A549 (cell line): ENCODE measurements around the gene FZD10. TPM values are rescaled to one million over a fixed set of nuclear protein-coding genes. Genes with fewer than 3 reads are reported as not detected.

Experiments
- ATAC-seq, 2 experiments: fragments of 200-7000 bp in 1 of 2; fragments of >200 bp in 1 of 2; cut with Nextera tagmentation in 1 of 2; cut with Tn5 transposase in 1 of 2; 3 replicates each; pipeline versions ENCODE4 v1.8.0 to v1.9.1; 2018 to 2020; ENCODE audit warnings: mild to moderate bottlenecking in 1 of 2, moderate library complexity in 1 of 2
- CTCF ChIA-PET: fragments of 300-600 bp; sonication (Branson Sonifier 250); formaldehyde crosslinking; extraction: SDS; loops from one replicate; lab custom pipeline; 2021; ENCODE audit warnings: antibody characterized with exemption, inconsistent platforms; lab: Yijun Ruan, JAX
- POLR2A ChIA-PET: fragments of 350-600 bp; formaldehyde crosslinking; extraction: SDS; loops from one replicate; lab custom pipeline; 2021; ENCODE audit warnings: antibody characterized with exemption, inconsistent platforms; lab: Yijun Ruan, JAX
- DNase-seq, 2 experiments: peaks; one replicate each; pipeline versions ENCODE4 v3.0.0 to v3.0.0-alpha.2; 2011 to 2016; ENCODE audit warnings: low read depth in 1 of 2, low spot score in 1 of 2
- FAIRE-seq: peaks from 2 replicates; lab custom pipeline; 2011; peaks lifted over from hg19 to GRCh38; lab: Jason Lieb, UNC
- H3K27ac ChIP-seq, 2 experiments: fragments of >200 bp; sonication (Bioruptor Twin); formaldehyde crosslinking; 3 replicates each; pipeline ENCODE4 v1.5.1; 2016 to 2017
- H3K4me1 ChIP-seq: fragments of >200 bp; sonication (Bioruptor Twin); formaldehyde crosslinking; 3 replicates; pipeline ENCODE4 v1.6.1; 2016
- H3K4me2 ChIP-seq: fragments of >200 bp; sonication (Bioruptor Twin); formaldehyde crosslinking; 3 replicates; pipeline ENCODE4 v1.6.1; 2016
- H3K4me3 ChIP-seq: fragments of >200 bp; sonication (Bioruptor Twin); formaldehyde crosslinking; 3 replicates; pipeline ENCODE4 v1.5.1; 2016
- H3K9me3 ChIP-seq: fragments of >200 bp; sonication (Bioruptor Twin); formaldehyde crosslinking; 3 replicates; pipeline ENCODE4 v1.6.1; 2016
- BHLHE40 ChIP-seq: IDR thresholded peaks from 2 replicates; pipeline ENCODE4 v1.6.1; 2012; ENCODE audit warnings: low read depth, low read length, inconsistent platforms
- CBX2 ChIP-seq: fragments of 200-600 bp; sonication (generic); IDR thresholded peaks from 2 replicates; pipeline ENCODE4 v1.6.1; 2016; ENCODE audit warnings: low read depth, mild to moderate bottlenecking, borderline replicate concordance
- CHD4 ChIP-seq: fragments of 200-600 bp; sonication (generic); IDR thresholded peaks from 2 replicates; pipeline ENCODE4 v1.6.1; 2016; ENCODE audit warnings: antibody characterized with exemption, mild to moderate bottlenecking, borderline replicate concordance
- EHF ChIP-seq: fragments of 250-450 bp; sonication (Bioruptor Pico); IDR thresholded peaks from 2 replicates; pipeline ENCODE4 v1.5.0; 2020; ENCODE audit warnings: mild to moderate bottlenecking
- EHMT2 ChIP-seq: fragments of 200-600 bp; sonication (generic); IDR thresholded peaks from 2 replicates; pipeline ENCODE4 v1.6.1; 2016; ENCODE audit warnings: antibody characterized with exemption, low read depth, mild to moderate bottlenecking, moderate library complexity
- EP300 ChIP-seq, 2 experiments: fragments of >200 bp; sonication (Bioruptor Twin); formaldehyde crosslinking; IDR thresholded peaks; 2 replicates in 1 of 2; 3 replicates in 1 of 2; pipeline ENCODE4 v1.6.1; 2016 to 2017
- ESRRA ChIP-seq: fragments of 150-350 bp; IDR thresholded peaks from 2 replicates; pipeline ENCODE4 v1.6.1; 2014; ENCODE audit warnings: mild to moderate bottlenecking, low read length, borderline replicate concordance
- FOSB ChIP-seq: fragments of 250-450 bp; sonication (Bioruptor Pico); IDR thresholded peaks from 2 replicates; pipeline ENCODE4 v1.5.0; 2020; ENCODE audit warnings: mild to moderate bottlenecking, moderate library complexity
- FOSL2 ChIP-seq, 2 experiments: fragments of 450-650 bp in 1 of 2; fragments of >200 bp in 1 of 2; sonication (Bioruptor Twin) in 1 of 2; formaldehyde crosslinking; IDR thresholded peaks; 2 replicates each; pipeline versions ENCODE4 v1.5.0 to v1.6.1; 2016 to 2020; ENCODE audit warnings: mild to moderate bottlenecking in 1 of 2, moderate library complexity in 1 of 2
- HEYL ChIP-seq: fragments of 250-450 bp; sonication (Bioruptor Pico); IDR thresholded peaks from 2 replicates; pipeline ENCODE4 v1.8.0; 2021; ENCODE audit warnings: mild to moderate bottlenecking, moderate library complexity
- HMGXB4 ChIP-seq: fragments of 250-450 bp; sonication (Bioruptor Pico); IDR thresholded peaks from 2 replicates; pipeline ENCODE4 v1.5.0; 2021; ENCODE audit warnings: mild to moderate bottlenecking, moderate library complexity, borderline replicate concordance
- HOXA7 ChIP-seq: fragments of 250-450 bp; sonication (Bioruptor Pico); IDR thresholded peaks from 2 replicates; pipeline ENCODE4 v1.5.0; 2020; ENCODE audit warnings: mild to moderate bottlenecking, moderate library complexity
- HOXB13 ChIP-seq: fragments of 250-450 bp; sonication (Bioruptor Pico); IDR thresholded peaks from 2 replicates; pipeline ENCODE4 v1.5.0; 2020; ENCODE audit warnings: low read depth, mild to moderate bottlenecking, moderate library complexity
- JUNB ChIP-seq: fragments of >200 bp; sonication (Bioruptor Twin); formaldehyde crosslinking; IDR thresholded peaks from 2 replicates; pipeline ENCODE4 v1.6.1; 2016
- KDM1A ChIP-seq: fragments of 200-600 bp; sonication (generic); IDR thresholded peaks from 2 replicates; pipeline ENCODE4 v1.6.1; 2016; ENCODE audit warnings: low read depth, mild to moderate bottlenecking
- KDM5A ChIP-seq: fragments of 200-600 bp; sonication (generic); IDR thresholded peaks from 2 replicates; pipeline ENCODE4 v1.6.1; 2016; ENCODE audit warnings: antibody characterized with exemption, mild to moderate bottlenecking
- NFE2L2 ChIP-seq: fragments of 150-350 bp; conservative IDR thresholded peaks from 2 replicates; pipeline ENCODE4 v1.6.1; 2014; ENCODE audit warnings: low read length
- NPAS2 ChIP-seq: fragments of 250-450 bp; sonication (Bioruptor Pico); IDR thresholded peaks from 2 replicates; pipeline ENCODE4 v1.8.0; 2022; ENCODE audit warnings: mild to moderate bottlenecking, moderate library complexity, borderline replicate concordance
- NR3C1 ChIP-seq: fragments of >200 bp; sonication (Bioruptor Twin); formaldehyde crosslinking; IDR thresholded peaks from 3 replicates; pipeline ENCODE4 v1.6.1; 2017
- POLR2A ChIP-seq: IDR thresholded peaks from 2 replicates; pipeline ENCODE4 v1.6.1; 2012; ENCODE audit warnings: mild to moderate bottlenecking, low read length
- POLR2AphosphoS2 ChIP-seq: conservative IDR thresholded peaks from 2 replicates; pipeline ENCODE4 v1.6.1; 2012; ENCODE audit warnings: low read length, improper control_type of control experiment, inconsistent platforms
- REST ChIP-seq: fragments of 200-600 bp; sonication (generic); IDR thresholded peaks from 2 replicates; pipeline ENCODE4 v1.6.1; 2016; ENCODE audit warnings: antibody characterized with exemption, mild to moderate bottlenecking, moderate library complexity
- RNF2 ChIP-seq: fragments of 200-600 bp; sonication (generic); IDR thresholded peaks from 2 replicates; pipeline ENCODE4 v1.6.1; 2016; ENCODE audit warnings: low read depth, mild to moderate bottlenecking, antibody characterized with exemption, moderate library complexity, borderline replicate concordance
- SREBF2 ChIP-seq: fragments of 450-650 bp; IDR thresholded peaks from 2 replicates; pipeline ENCODE4 v1.6.1; 2014; ENCODE audit warnings: mild to moderate bottlenecking, moderate library complexity
- ZC3H11A ChIP-seq: fragments of 450-650 bp; IDR thresholded peaks from 2 replicates; pipeline ENCODE4 v1.6.1; 2014; ENCODE audit warnings: antibody characterized with exemption, mild to moderate bottlenecking
- ZFP36 ChIP-seq: fragments of 450-650 bp; IDR thresholded peaks from 2 replicates; pipeline ENCODE4 v1.6.1; 2014; ENCODE audit warnings: borderline replicate concordance; ENCODE audit not compliant: partially characterized antibody
- ZNF302 ChIP-seq: fragments of 250-450 bp; sonication (Bioruptor Pico); IDR thresholded peaks from 2 replicates; pipeline ENCODE4 v1.9.0; 2021; ENCODE audit warnings: inconsistent platforms, mild to moderate bottlenecking, moderate library complexity
- WGBS: methylation state at CpG from one replicate; pipeline ENCODE4 v1.1.6; 2017; ENCODE audit errors: missing lambda C conversion rate; 5-methylcytosine and 5-hydroxymethylcytosine counted together
- polyA plus RNA-seq, 4 experiments: library from polyadenylated mRNA; depleted of rRNA in 3 of 4; stranded (reverse); fragments of >200 nt; fragmentation: RNase III in 1 of 4; extraction: RNeasy Plus Mini Kit Qiagen cat#74134 plus additional on column Dnase treatment in 1 of 4; gene quantifications; 2 replicates in 3 of 4; 3 replicates in 1 of 4; pipeline ENCODE4 v1.2.3, GENCODE V29; 2011 to 2017
- TF ChIP-seq, protein P1 (sequence below): IDR thresholded peaks from 2 replicates; pipeline ENCODE4 v1.6.1; 2012; ENCODE audit warnings: low read depth, borderline replicate concordance
- TF ChIP-seq, protein P2 (sequence below): fragments of >200 bp; sonication (Bioruptor Twin); formaldehyde crosslinking; IDR thresholded peaks from 2 replicates; pipeline ENCODE4 v1.6.1; 2016
- TF ChIP-seq, protein P3 (sequence below): fragments of >200 bp; sonication (Bioruptor Twin); formaldehyde crosslinking; IDR thresholded peaks from 3 replicates; pipeline ENCODE4 v1.6.1; 2016

The FZD10 gene
- polyA plus RNA-seq, 2 of the 4 experiments (the other 2 are of a cell fraction): not detected

- ChIA-PET POLR2A (no interaction called here), CTCF (no interaction called here)
- DNase-seq: no peak
- Histone ChIP-seq H3K4me2 (no peak overlapping the region), H3K9me3 (peaks cover 4% of the 10 kb centered on the region; the same call in 1 of the 3 replicates), H3K4me3 (no peak overlapping the region), H3K4me1 (no peaks in the 10 kb centered on the region), H3K27ac (no peak overlapping the region)
- 35% methylated on average over 13 of the region's 13 CpGs for WGBS
- no peak for FAIRE-seq
- TF ChIP-seq SREBF2: no peak
- no peak for TF ChIP-seq KDM1A
- TF ChIP-seq EP300 (IDR thresholded peaks at IDR 0.05): no peak
- TF ChIP-seq ZNF302 (CRISPR knock-in tag): no peak
- TF ChIP-seq HOXB13 (CRISPR knock-in tag): no peak
- no peak for TF ChIP-seq EHF
- no peak for TF ChIP-seq ESRRA
- TF ChIP-seq NR3C1: no peak
- TF ChIP-seq, protein P1, sequence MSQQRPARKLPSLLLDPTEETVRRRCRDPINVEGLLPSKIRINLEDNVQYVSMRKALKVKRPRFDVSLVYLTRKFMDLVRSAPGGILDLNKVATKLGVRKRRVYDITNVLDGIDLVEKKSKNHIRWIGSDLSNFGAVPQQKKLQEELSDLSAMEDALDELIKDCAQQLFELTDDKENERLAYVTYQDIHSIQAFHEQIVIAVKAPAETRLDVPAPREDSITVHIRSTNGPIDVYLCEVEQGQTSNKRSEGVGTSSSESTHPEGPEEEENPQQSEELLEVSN: no peak
- TF ChIP-seq JUNB: no peak
- TF ChIP-seq FOSL2 (IDR thresholded peaks at IDR 0.05): no peak
- no peak for TF ChIP-seq FOSL2 (CRISPR knock-in tag; IDR thresholded peaks at IDR 0.05)
- no peak for TF ChIP-seq REST
- no peak for TF ChIP-seq HOXA7
- TF ChIP-seq POLR2AphosphoS2: no peak
- TF ChIP-seq HEYL: no peak
- no peak for TF ChIP-seq CBX2
- TF ChIP-seq BHLHE40: no peak
- TF ChIP-seq KDM5A: no peak
- TF ChIP-seq, protein P2, sequence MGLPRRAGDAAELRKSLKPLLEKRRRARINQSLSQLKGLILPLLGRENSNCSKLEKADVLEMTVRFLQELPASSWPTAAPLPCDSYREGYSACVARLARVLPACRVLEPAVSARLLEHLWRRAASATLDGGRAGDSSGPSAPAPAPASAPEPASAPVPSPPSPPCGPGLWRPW: no peak
- TF ChIP-seq RNF2: no peak
- ATAC-seq: no peak
Observed at GRCh38 chr12:130196827-130197226, 34.6 kb downstream of the FZD10 start.

GRCh38 chr12:130198026-130198662 is 35.9 kb downstream of the FZD10 start:
- Histone ChIP-seq H3K27ac (no peak overlapping the region), H3K9me3 (peaks cover 4% of the 10 kb centered on the region; the same call in 1 of the 3 replicates), H3K4me2 (no peak overlapping the region), H3K4me1 (no peaks in the 10 kb centered on the region), H3K4me3 (no peak overlapping the region)
- 36% methylated on average over 18 of the region's 18 CpGs for WGBS
- ChIA-PET CTCF (no interaction called here), POLR2A (no interaction called here)
- FAIRE-seq (no peak), DNase-seq (no peak), ATAC-seq (no peak)
- no peak for TF ChIP-seq FOSB (CRISPR knock-in tag)
- no peak for TF ChIP-seq POLR2A
- no peak for TF ChIP-seq JUNB
- TF ChIP-seq SREBF2: no peak
- TF ChIP-seq ZFP36: no peak
- no peak for TF ChIP-seq CHD4
- TF ChIP-seq, protein P3, sequence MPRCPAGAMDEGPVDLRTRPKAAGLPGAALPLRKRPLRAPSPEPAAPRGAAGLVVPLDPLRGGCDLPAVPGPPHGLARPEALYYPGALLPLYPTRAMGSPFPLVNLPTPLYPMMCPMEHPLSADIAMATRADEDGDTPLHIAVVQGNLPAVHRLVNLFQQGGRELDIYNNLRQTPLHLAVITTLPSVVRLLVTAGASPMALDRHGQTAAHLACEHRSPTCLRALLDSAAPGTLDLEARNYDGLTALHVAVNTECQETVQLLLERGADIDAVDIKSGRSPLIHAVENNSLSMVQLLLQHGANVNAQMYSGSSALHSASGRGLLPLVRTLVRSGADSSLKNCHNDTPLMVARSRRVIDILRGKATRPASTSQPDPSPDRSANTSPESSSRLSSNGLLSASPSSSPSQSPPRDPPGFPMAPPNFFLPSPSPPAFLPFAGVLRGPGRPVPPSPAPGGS: no peak
- no peak for TF ChIP-seq EHMT2
- no peak for TF ChIP-seq NFE2L2
- TF ChIP-seq HMGXB4 (CRISPR knock-in tag): no peak
- TF ChIP-seq ZC3H11A: no peak
- no peak for TF ChIP-seq ESRRA
- no peak for TF ChIP-seq NPAS2
